Stomach (tissue), 9 donors: ENCODE results near the gene KISS1R. TPM values are rescaled to one million over a fixed set of nuclear protein-coding genes. Genes with fewer than 3 reads are reported as not detected.

Experiments
- DNase-seq, 2 donors: peaks; one replicate each; pipeline versions ENCODE4 v3.0.0 to v3.0.0-alpha.2; 2013 to 2019
- H3K27ac ChIP-seq, 5 donors: fragments of 200-600 bp in 4 of 5; sonication (generic) in 4 of 5; one replicate each; pipeline ENCODE4 v1.5.1; 2013 to 2019; ENCODE audit warnings: mild to moderate bottlenecking in 1 of 5, moderate library complexity in 1 of 5
- H3K27me3 ChIP-seq, 3 donors: fragments of 200-600 bp; sonication (generic); one replicate each; pipeline ENCODE4 v1.5.1; 2017 to 2019; ENCODE audit warnings: mixed run types in 1 of 3
- H3K36me3 ChIP-seq, 4 donors: fragments of 200-600 bp; sonication (generic); 1 replicate in 3 of 4; 2 replicates in 1 of 4; pipeline ENCODE4 v1.5.1; 2016 to 2019
- H3K4me1 ChIP-seq, 4 donors: fragments of 200-600 bp; sonication (generic); one replicate each; pipeline ENCODE4 v1.5.1; 2016 to 2019
- H3K4me3 ChIP-seq, 4 donors: fragments of 200-600 bp; sonication (generic) in 3 of 4; one replicate each; pipeline ENCODE4 v1.5.1; 2016 to 2019; ENCODE audit warnings: mild to moderate bottlenecking in 1 of 4
- H3K9me3 ChIP-seq, 4 donors: fragments of 200-600 bp; sonication (generic); one replicate each; pipeline ENCODE4 v1.5.1; 2016 to 2019
- EP300 ChIP-seq: sonication (generic); formaldehyde crosslinking; IDR thresholded peaks from one replicate; pipeline ENCODE4 v1.6.1; 2017; ENCODE audit warnings: antibody characterized with exemption
- POLR2A ChIP-seq, 4 donors: fragments of 450-650 bp; IDR thresholded peaks; one replicate each; pipeline ENCODE4 v1.6.1; 2016; ENCODE audit warnings: antibody characterized with exemption in 4 of 4, control low read depth in 2 of 4, mild to moderate bottlenecking in 1 of 4, moderate library complexity in 1 of 4
- POLR2AphosphoS5 ChIP-seq, 3 donors: sonication (generic); formaldehyde crosslinking; IDR thresholded peaks; one replicate each; pipeline ENCODE4 v1.6.1; 2016; ENCODE audit warnings: antibody characterized with exemption in 3 of 3
- WGBS, 5 donors: extraction: QIAGEN DNeasy Blood & Tissue Kit in 3 of 5; methylation state at CpG; one replicate each; pipeline versions ENCODE4 v1.1.5 to v1.1.7; 2013 to 2018; 5-methylcytosine and 5-hydroxymethylcytosine counted together
- intact Hi-C: fragments of 100-400 bp; cut with DNase I; formaldehyde crosslinking; loops from one replicate; pipeline ENCODE4 v1.15.1; 2023; ENCODE audit warnings: low total_unique reads
- polyA plus RNA-seq, 3 donors: library from polyadenylated mRNA; stranded (reverse); fragments of 200-250 nt; gene quantifications; one replicate each; pipeline ENCODE4 v1.2.3, GENCODE V29; 2013
- total RNA-seq, 5 donors: library from RNA; depleted of rRNA; stranded (reverse); fragments of >200 nt; gene quantifications; one replicate each; pipeline versions ENCODE4 v1.1.0 to v1.2.3, GENCODE V29; 2014 to 2016
- TF ChIP-seq, protein P1 (sequence below), 7 experiments: fragments of 450-650 bp in 4 of 7; fragments of 200-600 bp in 3 of 7; sonication (generic) in 3 of 7; IDR thresholded peaks; one replicate each; pipeline ENCODE4 v1.5.1; 2016 to 2019; ENCODE audit warnings: antibody characterized with exemption in 7 of 7, control low read depth in 2 of 7, mild to moderate bottlenecking in 1 of 7
- donor health status: healthy with polysubstance abuse.
- donor health status: Bipolar disorder and iron deficiency.
- donor health status: healthy.

KISS1R gene
- total and polyA plus RNA-seq, 8 donors = not detected

DNA sequence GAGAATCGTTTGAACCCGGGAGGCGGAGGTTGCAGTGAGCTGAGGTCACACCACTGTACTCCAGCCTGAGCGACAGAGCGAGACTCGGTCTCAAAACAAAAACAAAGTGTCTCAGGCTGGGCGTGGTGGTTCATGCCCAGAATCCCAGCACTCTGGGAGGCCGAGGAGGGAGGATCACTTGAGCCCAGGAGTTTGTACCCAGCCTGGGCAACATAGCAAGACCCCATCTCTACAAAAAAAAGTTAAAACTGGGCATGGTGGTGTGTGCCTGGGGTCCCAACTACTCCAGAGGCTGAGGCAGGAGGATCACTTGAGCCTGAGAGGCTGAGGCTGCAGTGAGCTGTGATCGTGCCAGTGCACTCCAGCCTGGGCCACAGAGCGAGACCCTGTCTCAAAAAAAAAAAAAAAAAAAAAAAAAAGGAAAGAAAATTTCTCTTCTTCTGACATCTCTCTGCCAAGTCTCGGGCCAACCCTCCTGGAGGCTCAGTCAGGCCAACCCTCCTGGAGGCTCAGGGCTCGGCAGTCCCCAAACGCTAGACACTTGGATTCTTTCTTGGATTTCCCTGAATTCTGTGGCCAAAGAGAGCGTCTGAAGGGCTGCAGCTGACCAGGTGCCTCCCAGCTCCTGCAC, 35.0 kb downstream of the KISS1R start:
- WGBS, 5 donors = 63 to 83% (median 75%) methylated on average over 14 of the region's 14 CpGs
- peaks cover 0 to 22% (median 6%) of the 10 kb centered on the region in 3 donors for H3K27me3 ChIP-seq
- intact Hi-C loops = no loop called here
- peak overlapping the region in 2 of 4 donors; percentile 13 to 28 for H3K4me3 ChIP-seq
- peaks cover 0 to 7% (median 0%) of the 10 kb centered on the region in 4 donors for H3K36me3 ChIP-seq
- DNase-seq = no peak
- no peaks in the 10 kb centered on the region for H3K9me3 ChIP-seq
- peaks cover 12 to 49% (median 25%) of the 10 kb centered on the region in 4 donors for H3K4me1 ChIP-seq
- TF ChIP-seq POLR2AphosphoS5 (IDR thresholded peaks at IDR 0.05) (no peak), POLR2A (IDR thresholded peaks at IDR 0.05) (no peak), EP300 (no peak)
- TF ChIP-seq, protein P1, sequence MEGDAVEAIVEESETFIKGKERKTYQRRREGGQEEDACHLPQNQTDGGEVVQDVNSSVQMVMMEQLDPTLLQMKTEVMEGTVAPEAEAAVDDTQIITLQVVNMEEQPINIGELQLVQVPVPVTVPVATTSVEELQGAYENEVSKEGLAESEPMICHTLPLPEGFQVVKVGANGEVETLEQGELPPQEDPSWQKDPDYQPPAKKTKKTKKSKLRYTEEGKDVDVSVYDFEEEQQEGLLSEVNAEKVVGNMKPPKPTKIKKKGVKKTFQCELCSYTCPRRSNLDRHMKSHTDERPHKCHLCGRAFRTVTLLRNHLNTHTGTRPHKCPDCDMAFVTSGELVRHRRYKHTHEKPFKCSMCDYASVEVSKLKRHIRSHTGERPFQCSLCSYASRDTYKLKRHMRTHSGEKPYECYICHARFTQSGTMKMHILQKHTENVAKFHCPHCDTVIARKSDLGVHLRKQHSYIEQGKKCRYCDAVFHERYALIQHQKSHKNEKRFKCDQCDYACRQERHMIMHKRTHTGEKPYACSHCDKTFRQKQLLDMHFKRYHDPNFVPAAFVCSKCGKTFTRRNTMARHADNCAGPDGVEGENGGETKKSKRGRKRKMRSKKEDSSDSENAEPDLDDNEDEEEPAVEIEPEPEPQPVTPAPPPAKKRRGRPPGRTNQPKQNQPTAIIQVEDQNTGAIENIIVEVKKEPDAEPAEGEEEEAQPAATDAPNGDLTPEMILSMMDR (IDR thresholded peaks at IDR 0.05) = no peak
- no peak overlapping the region for H3K27ac ChIP-seq

DNA sequence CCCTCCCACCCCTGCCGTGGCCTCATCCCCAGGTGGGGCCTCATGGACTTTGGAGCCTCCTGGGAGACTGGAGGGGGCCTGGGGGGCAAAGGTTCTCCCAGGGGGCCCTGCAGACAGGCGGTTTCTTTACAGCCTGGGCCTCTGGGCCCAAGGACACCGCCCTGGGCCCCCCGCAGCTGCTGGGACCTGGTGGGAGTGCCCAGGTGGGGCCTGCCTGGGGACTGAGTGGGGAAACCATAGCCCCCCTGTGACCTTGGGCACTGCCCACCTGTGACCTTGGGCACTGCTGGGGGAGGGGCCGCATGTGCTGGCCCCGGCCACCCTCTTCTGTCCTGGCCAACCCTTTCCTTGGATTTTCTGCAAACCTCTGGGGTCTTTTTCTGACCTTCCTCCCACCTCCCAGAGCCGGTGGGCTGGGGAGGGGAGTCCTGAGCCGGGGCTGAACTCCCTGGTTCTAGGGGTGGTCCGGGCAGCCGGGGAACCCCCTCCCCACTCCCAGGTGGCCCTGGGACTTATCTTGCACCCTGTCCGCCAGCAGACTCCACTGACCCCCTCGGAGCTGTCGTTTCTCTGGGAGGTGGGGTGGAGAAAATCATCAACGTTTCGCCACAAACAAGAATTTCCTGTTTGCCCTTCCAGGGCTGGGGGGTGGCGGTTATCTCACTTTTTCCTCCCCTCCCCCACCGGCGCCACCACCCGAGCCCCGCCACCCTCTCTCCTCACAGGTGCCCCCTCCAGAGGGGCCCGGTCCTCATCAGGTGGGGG, 35.7 kb downstream of the KISS1R start:
- intact Hi-C loops = no loop called here
- Histone ChIP-seq H3K9me3 (no peaks in the 10 kb centered on the region), H3K36me3 (peaks cover 0 to under 1% (median 0%) of the 10 kb centered on the region in 4 donors), H3K4me3 (peak overlapping the region in 3 of 4 donors; percentile 4 to 28 (median 13)), H3K4me1 (peaks cover 12 to 42% (median 25%) of the 10 kb centered on the region in 4 donors), H3K27me3 (peaks cover 0 to 22% (median 6%) of the 10 kb centered on the region in 3 donors), H3K27ac (peak overlapping the region in 2 of 5 donors; percentile 11 to 13)
- TF ChIP-seq POLR2AphosphoS5 (IDR thresholded peaks at IDR 0.05) (no peak), POLR2A (IDR thresholded peaks at IDR 0.05) (no peak)
- 18 to 31% (median 19%) methylated on average over 14 to 21 of the region's 21 CpGs for WGBS, 5 donors
- DNase-seq = peak in 1 of 2 donors; percentile 93

DNA sequence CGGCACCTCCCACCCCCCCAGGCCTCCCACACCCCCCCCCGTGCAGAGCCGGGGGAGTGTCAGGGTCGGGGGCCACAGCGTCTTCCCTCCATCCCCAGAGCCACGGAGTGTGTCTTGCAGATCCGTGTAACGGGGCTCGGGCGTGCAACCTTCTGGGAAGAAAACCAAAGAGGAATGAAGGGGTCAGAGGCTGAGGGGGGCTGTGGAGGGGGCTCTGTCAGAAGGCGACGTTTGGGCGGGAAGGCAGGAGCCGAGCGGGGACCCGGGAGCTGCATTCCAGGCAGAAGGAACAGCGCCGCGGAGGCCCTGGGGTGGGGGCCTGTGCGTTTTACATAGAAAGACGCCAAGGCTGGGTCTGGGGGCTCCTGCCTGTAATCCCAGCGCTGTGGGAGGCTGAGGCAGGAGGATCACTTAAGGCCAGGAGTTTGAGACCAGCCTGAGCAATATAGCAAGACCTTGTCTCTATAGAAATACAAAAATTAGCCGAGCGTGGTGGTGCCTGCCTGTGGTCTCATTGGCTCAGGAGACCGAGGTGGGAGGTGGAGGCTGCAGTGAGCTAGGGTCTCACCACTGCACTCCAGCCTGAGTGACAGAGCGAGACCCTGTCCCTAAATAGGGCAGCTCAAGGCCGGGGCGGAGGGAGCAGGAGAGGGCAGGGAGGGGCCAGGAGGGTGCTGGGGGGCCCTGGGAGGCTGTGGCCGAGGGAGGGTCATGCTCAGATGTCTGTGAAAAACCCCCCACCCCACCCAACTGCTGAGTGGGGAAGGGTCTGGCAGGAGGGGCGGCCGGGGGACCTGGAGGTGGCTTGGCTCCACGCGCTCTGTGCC, 36.5 kb downstream of the KISS1R start:
- Histone ChIP-seq H3K9me3 (no peaks in the 10 kb centered on the region), H3K36me3 (no peaks in the 10 kb centered on the region), H3K27me3 (peaks cover 0 to 22% (median 6%) of the 10 kb centered on the region in 3 donors), H3K4me1 (peaks cover 12 to 36% (median 25%) of the 10 kb centered on the region in 4 donors), H3K27ac (peak overlapping the region in 1 of 5 donors; percentile 11), H3K4me3 (peak overlapping the region in 3 of 4 donors; percentile 4 to 28 (median 13))
- intact Hi-C loops = no loop called here
- TF ChIP-seq POLR2AphosphoS5 (IDR thresholded peaks at IDR 0.05) (no peak), EP300 (no peak), POLR2A (IDR thresholded peaks at IDR 0.05) (no peak)
- TF ChIP-seq, protein P1 (IDR thresholded peaks at IDR 0.05) = no peak
- WGBS, 5 donors = 38 to 55% (median 42%) methylated on average over 29 to 33 of the region's 33 CpGs
- no peak for DNase-seq

DNA sequence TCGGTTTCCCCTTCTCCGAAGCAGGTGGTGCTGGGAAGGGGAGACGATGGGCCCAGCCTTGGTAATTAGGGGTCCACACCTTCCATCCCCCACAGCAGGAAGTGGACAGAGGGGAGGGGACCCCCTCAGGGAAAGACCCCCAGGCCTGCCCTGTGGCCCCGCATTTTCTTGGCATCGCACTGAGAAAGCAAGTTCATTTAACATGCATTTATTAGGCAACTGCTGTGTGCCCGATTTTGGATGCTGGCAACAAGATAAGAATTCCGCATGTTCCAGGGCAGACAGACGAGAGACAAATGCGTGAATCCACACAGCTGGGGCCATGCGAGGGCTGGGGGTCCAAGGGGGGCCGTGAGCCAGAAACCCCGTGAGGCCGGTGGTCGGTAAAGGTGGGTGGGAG, 37.1 kb downstream of the KISS1R start:
- H3K36me3 ChIP-seq = no peaks in the 10 kb centered on the region
- no peak overlapping the region for H3K27ac ChIP-seq
- 67 to 85% (median 74%) methylated on average over 14 of the region's 14 CpGs for WGBS, 5 donors
- no peak for DNase-seq
- intact Hi-C loops = no loop called here
- no peaks in the 10 kb centered on the region for H3K9me3 ChIP-seq
- peaks cover 12 to 36% (median 25%) of the 10 kb centered on the region in 4 donors for H3K4me1 ChIP-seq
- TF ChIP-seq POLR2A (IDR thresholded peaks at IDR 0.05) = no peak
- TF ChIP-seq POLR2AphosphoS5 (IDR thresholded peaks at IDR 0.05) = no peak
- no peak for TF ChIP-seq EP300
- TF ChIP-seq, protein P1 (IDR thresholded peaks at IDR 0.05) = no peak
- H3K4me3 ChIP-seq = no peak overlapping the region
- peaks cover 0 to 22% (median 6%) of the 10 kb centered on the region in 3 donors for H3K27me3 ChIP-seq
